ENCODE measurements around the gene PCLAF.

DNA sequence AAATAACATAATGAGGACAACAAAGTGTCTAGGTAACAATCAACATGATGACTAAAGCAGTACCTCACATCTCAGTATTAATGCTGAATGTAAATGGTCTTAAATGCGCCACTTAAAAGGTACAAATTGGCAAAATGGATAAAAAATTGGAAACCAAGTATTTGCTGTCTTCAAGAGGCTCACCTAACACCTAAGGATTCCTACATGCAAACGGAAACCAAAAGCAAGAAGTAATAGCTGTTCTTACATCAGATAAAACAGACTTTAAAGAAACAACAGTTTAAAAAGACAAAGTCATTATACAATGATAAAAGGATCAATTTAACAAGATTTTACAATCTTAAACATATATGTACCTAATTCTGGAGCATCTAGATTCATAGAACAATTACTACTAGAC lies 47.7 kb downstream of the PCLAF start:
- TF ChIP-seq, protein P1, sequence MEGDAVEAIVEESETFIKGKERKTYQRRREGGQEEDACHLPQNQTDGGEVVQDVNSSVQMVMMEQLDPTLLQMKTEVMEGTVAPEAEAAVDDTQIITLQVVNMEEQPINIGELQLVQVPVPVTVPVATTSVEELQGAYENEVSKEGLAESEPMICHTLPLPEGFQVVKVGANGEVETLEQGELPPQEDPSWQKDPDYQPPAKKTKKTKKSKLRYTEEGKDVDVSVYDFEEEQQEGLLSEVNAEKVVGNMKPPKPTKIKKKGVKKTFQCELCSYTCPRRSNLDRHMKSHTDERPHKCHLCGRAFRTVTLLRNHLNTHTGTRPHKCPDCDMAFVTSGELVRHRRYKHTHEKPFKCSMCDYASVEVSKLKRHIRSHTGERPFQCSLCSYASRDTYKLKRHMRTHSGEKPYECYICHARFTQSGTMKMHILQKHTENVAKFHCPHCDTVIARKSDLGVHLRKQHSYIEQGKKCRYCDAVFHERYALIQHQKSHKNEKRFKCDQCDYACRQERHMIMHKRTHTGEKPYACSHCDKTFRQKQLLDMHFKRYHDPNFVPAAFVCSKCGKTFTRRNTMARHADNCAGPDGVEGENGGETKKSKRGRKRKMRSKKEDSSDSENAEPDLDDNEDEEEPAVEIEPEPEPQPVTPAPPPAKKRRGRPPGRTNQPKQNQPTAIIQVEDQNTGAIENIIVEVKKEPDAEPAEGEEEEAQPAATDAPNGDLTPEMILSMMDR (IDR thresholded peaks at IDR 0.05), result no peak
- TF ChIP-seq POLR2AphosphoS5 (IDR thresholded peaks at IDR 0.05; ENCODE audit: low read depth, low read length) (no peak), SIN3A (IDR thresholded peaks at IDR 0.05; ENCODE audit: borderline replicate concordance, insufficient read depth, low read depth, low read length) (no peak)
- TF ChIP-seq, protein P2, sequence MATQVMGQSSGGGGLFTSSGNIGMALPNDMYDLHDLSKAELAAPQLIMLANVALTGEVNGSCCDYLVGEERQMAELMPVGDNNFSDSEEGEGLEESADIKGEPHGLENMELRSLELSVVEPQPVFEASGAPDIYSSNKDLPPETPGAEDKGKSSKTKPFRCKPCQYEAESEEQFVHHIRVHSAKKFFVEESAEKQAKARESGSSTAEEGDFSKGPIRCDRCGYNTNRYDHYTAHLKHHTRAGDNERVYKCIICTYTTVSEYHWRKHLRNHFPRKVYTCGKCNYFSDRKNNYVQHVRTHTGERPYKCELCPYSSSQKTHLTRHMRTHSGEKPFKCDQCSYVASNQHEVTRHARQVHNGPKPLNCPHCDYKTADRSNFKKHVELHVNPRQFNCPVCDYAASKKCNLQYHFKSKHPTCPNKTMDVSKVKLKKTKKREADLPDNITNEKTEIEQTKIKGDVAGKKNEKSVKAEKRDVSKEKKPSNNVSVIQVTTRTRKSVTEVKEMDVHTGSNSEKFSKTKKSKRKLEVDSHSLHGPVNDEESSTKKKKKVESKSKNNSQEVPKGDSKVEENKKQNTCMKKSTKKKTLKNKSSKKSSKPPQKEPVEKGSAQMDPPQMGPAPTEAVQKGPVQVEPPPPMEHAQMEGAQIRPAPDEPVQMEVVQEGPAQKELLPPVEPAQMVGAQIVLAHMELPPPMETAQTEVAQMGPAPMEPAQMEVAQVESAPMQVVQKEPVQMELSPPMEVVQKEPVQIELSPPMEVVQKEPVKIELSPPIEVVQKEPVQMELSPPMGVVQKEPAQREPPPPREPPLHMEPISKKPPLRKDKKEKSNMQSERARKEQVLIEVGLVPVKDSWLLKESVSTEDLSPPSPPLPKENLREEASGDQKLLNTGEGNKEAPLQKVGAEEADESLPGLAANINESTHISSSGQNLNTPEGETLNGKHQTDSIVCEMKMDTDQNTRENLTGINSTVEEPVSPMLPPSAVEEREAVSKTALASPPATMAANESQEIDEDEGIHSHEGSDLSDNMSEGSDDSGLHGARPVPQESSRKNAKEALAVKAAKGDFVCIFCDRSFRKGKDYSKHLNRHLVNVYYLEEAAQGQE (IDR thresholded peaks at IDR 0.05; ENCODE audit: insufficient read depth in 1 of 2, low read depth in 2 of 2, low read length in 1 of 2), result no peak

Measured in Panc1 (cell line).